BJ (cell line): ENCODE measurements around the gene RASGRF2. TPM values are rescaled to one million over a fixed set of nuclear protein-coding genes. Genes with fewer than 3 reads are reported as not detected.

Source experiments
- CTCF ChIA-PET: fragments of 350-600 bp; formaldehyde crosslinking; extraction: SDS; loops from one replicate; lab custom pipeline; 2021; ENCODE audit warnings: antibody characterized with exemption, inconsistent platforms; lab: Yijun Ruan, JAX
- POLR2A ChIA-PET: fragments of 300-600 bp; sonication (Branson Sonifier 250); formaldehyde crosslinking; extraction: SDS; loops from one replicate; lab custom pipeline; 2021; ENCODE audit warnings: antibody characterized with exemption; lab: Charles Lee
- DNase-seq: peaks from one replicate; pipeline ENCODE4 v3.0.0-alpha.2; 2011; ENCODE audit warnings: low read depth
- H3K27me3 ChIP-seq: 2 replicates; pipeline ENCODE4 v1.6.0; 2011; ENCODE audit warnings: low read length; ENCODE audit not compliant: control insufficient read depth, insufficient read depth
- H3K36me3 ChIP-seq: 2 replicates; pipeline ENCODE4 v1.5.1; 2011; ENCODE audit warnings: low read length; ENCODE audit not compliant: control insufficient read depth, insufficient read depth
- H3K4me3 ChIP-seq: 2 replicates; pipeline ENCODE4 v1.5.1; 2011; ENCODE audit warnings: low read depth, mild to moderate bottlenecking, control low read depth, low read length
- CTCF ChIP-seq: IDR thresholded peaks from 2 replicates; pipeline ENCODE4 v1.5.1; 2011; ENCODE audit warnings: low read depth, mild to moderate bottlenecking, control low read depth, inconsistent platforms, low read length, moderate library complexity; ENCODE audit not compliant: insufficient read depth
- polyA plus RNA-seq: library from polyadenylated mRNA; depleted of rRNA; stranded (reverse); fragments of >200 nt; gene quantifications from 2 replicates; pipeline ENCODE4 v1.2.3, GENCODE V29; 2011

The RASGRF2 gene
- polyA plus RNA-seq, 1 experiment = 0.85 TPM

- no peak overlapping the region for H3K4me3 ChIP-seq
- DNase-seq = no peak
- no peak for TF ChIP-seq CTCF
- no peaks in the 10 kb centered on the region for H3K27me3 ChIP-seq
- no peaks in the 10 kb centered on the region for H3K36me3 ChIP-seq
- ChIA-PET POLR2A (no interaction called here), CTCF (interaction anchor here (1.1 kb wide), 1 partner anchor 27 kb away, joined by 4 read pairs; no protein-coding TSS in a partner anchor)
Observed at GRCh38 chr5:80987078-80987766, 27.1 kb downstream of the RASGRF2 start.

- no peaks in the 10 kb centered on the region for H3K36me3 ChIP-seq
- H3K4me3 ChIP-seq = no peak overlapping the region
- TF ChIP-seq CTCF = no peak
- POLR2A ChIA-PET = no interaction called here
- DNase-seq = no peak
- CTCF ChIA-PET = no interaction called here
- H3K27me3 ChIP-seq = no peaks in the 10 kb centered on the region
Observed at GRCh38 chr5:80988419-80988935, 28.3 kb downstream of the RASGRF2 start.

GRCh38 chr5:80989883-80990282 is 29.7 kb downstream of the RASGRF2 start:
- H3K36me3 ChIP-seq = no peaks in the 10 kb centered on the region
- H3K27me3 ChIP-seq = no peaks in the 10 kb centered on the region
- ChIA-PET CTCF (no interaction called here), POLR2A (no interaction called here)
- H3K4me3 ChIP-seq = no peak overlapping the region
- TF ChIP-seq CTCF = no peak
- no peak for DNase-seq

GRCh38 chr5:80990527-80990926 is 30.4 kb downstream of the RASGRF2 start:
- Histone ChIP-seq H3K4me3 (no peak overlapping the region), H3K27me3 (no peaks in the 10 kb centered on the region), H3K36me3 (no peaks in the 10 kb centered on the region)
- TF ChIP-seq CTCF = no peak
- DNase-seq = no peak
- ChIA-PET POLR2A (no interaction called here), CTCF (no interaction called here)

- no peak overlapping the region for H3K4me3 ChIP-seq
- POLR2A ChIA-PET = no interaction called here
- no peaks in the 10 kb centered on the region for H3K27me3 ChIP-seq
- H3K36me3 ChIP-seq = no peaks in the 10 kb centered on the region
- CTCF ChIA-PET = no interaction called here
- no peak for DNase-seq
- TF ChIP-seq CTCF = no peak
Observed at GRCh38 chr5:80990971-80991370, 30.8 kb downstream of the RASGRF2 start.
